BLaER1 (cell line): ENCODE results near the gene TPCN1.

Experiments
- H3K27ac ChIP-seq: shearing (Covaris generic); formaldehyde crosslinking; 2 replicates; pipeline ENCODE4 v1.8.1; 2022
- H3K27me3 ChIP-seq: shearing (Covaris generic); formaldehyde crosslinking; 2 replicates; pipeline ENCODE4 v1.8.1; 2022
- H3K36me3 ChIP-seq: shearing (Covaris generic); formaldehyde crosslinking; 2 replicates; pipeline ENCODE4 v1.8.1; 2022
- H3K4me1 ChIP-seq: shearing (Covaris generic); formaldehyde crosslinking; 2 replicates; pipeline ENCODE4 v1.8.1; 2022
- H3K4me2 ChIP-seq: shearing (Covaris generic); formaldehyde crosslinking; 2 replicates; pipeline ENCODE4 v1.8.1; 2022
- H3K4me3 ChIP-seq: shearing (Covaris generic); formaldehyde crosslinking; 2 replicates; pipeline ENCODE4 v1.8.1; 2022
- H3K9ac ChIP-seq: shearing (Covaris generic); formaldehyde crosslinking; 2 replicates; pipeline ENCODE4 v1.8.1; 2022
- H3K9me3 ChIP-seq: shearing (Covaris generic); formaldehyde crosslinking; 2 replicates; pipeline ENCODE4 v1.8.1; 2022
- H4K20me1 ChIP-seq: shearing (Covaris generic); formaldehyde crosslinking; 2 replicates; pipeline ENCODE4 v1.8.1; 2022
- Cebpa-rat ChIP-seq: shearing (Covaris generic); IDR thresholded peaks from 2 replicates; pipeline ENCODE4 v1.8.1; 2022

Gene TPCN1

DNA sequence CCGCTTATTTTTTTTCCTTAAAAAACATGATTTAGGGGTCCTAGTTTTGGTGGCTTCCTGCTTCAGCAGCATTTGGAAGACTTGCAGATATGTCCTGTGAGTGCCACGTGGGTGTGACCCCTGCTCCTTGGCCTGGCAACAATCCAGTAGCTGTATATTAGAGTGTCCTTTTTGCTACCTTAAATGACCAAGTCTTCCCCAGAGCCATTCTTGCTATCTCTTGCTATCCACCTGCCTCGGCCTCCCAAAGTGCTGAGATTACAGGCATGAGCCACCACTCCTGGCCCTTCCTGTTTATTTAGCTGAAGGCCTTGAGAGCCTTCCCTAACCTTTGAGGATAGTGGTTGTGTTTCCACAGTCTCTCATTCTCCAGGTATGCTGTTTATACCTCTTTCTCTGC is 17.0 kb downstream of the TPCN1 start:
- no peak for TF ChIP-seq Cebpa-rat
- peaks cover 35% of the 10 kb centered on the region; the same call in 1 of the 2 replicates for H3K27me3 ChIP-seq
- H3K36me3 ChIP-seq = no peaks in the 10 kb centered on the region
- no peaks in the 10 kb centered on the region for H3K9me3 ChIP-seq
- no peak overlapping the region for H3K4me3 ChIP-seq
- H3K27ac ChIP-seq = no peak overlapping the region
- H3K4me2 ChIP-seq = peak overlapping the region; percentile 74
- H3K4me1 ChIP-seq = peaks cover 57% of the 10 kb centered on the region
- H4K20me1 ChIP-seq = peaks cover 25% of the 10 kb centered on the region
- H3K9ac ChIP-seq = no peak overlapping the region

DNA sequence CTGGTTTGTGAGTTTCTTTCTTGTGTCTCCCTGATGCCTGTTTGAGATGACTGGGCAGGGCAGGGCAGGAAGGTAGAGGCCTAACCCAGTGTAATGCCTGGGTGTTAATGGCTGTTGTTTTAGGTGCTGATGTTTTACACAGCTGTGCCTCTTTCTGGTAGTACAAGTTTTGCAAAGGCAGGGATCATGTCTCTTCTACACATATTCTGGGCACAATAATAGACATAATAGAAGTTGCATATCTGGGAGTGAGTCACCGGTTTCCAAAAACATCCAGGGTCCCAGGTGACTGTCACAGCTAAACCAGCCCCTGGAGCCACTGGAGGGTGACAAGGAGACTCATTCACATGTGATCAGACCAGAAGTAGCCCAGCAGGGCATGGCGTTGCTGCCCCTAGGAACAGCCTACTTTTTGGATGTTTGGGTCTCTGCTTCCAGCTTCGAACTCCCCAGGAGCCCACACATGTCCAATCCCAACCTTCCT is 18.1 kb downstream of the TPCN1 start:
- no peak for TF ChIP-seq Cebpa-rat
- Histone ChIP-seq H3K27ac (no peak overlapping the region), H3K4me2 (peak overlapping the region; percentile 74), H3K36me3 (no peaks in the 10 kb centered on the region), H3K9me3 (no peaks in the 10 kb centered on the region), H3K4me1 (peaks cover 53% of the 10 kb centered on the region), H3K4me3 (no peak overlapping the region), H3K27me3 (peaks cover 25% of the 10 kb centered on the region; the same call in 1 of the 2 replicates), H4K20me1 (peaks cover 25% of the 10 kb centered on the region), H3K9ac (no peak overlapping the region)

GRCh38 chr12:113239811-113240331 is 18.6 kb downstream of the TPCN1 start:
- Histone ChIP-seq H3K4me3 (no peak overlapping the region), H3K4me2 (peak overlapping the region; percentile 74), H3K4me1 (peaks cover 53% of the 10 kb centered on the region), H4K20me1 (peaks cover 25% of the 10 kb centered on the region), H3K9ac (no peak overlapping the region), H3K9me3 (no peaks in the 10 kb centered on the region), H3K27me3 (peaks cover 20% of the 10 kb centered on the region; the same call in 1 of the 2 replicates), H3K36me3 (no peaks in the 10 kb centered on the region), H3K27ac (no peak overlapping the region)
- no peak for TF ChIP-seq Cebpa-rat

- Histone ChIP-seq H3K9ac (no peak overlapping the region), H3K4me1 (peaks cover 53% of the 10 kb centered on the region), H3K36me3 (no peaks in the 10 kb centered on the region), H3K27ac (no peak overlapping the region), H3K4me2 (peak overlapping the region; percentile 74), H3K9me3 (no peaks in the 10 kb centered on the region), H3K4me3 (no peak overlapping the region), H3K27me3 (peaks cover 20% of the 10 kb centered on the region; the same call in 1 of the 2 replicates), H4K20me1 (peaks cover 25% of the 10 kb centered on the region)
- TF ChIP-seq Cebpa-rat = no peak
Observed at GRCh38 chr12:113240395-113240794, 19.1 kb downstream of the TPCN1 start.

DNA sequence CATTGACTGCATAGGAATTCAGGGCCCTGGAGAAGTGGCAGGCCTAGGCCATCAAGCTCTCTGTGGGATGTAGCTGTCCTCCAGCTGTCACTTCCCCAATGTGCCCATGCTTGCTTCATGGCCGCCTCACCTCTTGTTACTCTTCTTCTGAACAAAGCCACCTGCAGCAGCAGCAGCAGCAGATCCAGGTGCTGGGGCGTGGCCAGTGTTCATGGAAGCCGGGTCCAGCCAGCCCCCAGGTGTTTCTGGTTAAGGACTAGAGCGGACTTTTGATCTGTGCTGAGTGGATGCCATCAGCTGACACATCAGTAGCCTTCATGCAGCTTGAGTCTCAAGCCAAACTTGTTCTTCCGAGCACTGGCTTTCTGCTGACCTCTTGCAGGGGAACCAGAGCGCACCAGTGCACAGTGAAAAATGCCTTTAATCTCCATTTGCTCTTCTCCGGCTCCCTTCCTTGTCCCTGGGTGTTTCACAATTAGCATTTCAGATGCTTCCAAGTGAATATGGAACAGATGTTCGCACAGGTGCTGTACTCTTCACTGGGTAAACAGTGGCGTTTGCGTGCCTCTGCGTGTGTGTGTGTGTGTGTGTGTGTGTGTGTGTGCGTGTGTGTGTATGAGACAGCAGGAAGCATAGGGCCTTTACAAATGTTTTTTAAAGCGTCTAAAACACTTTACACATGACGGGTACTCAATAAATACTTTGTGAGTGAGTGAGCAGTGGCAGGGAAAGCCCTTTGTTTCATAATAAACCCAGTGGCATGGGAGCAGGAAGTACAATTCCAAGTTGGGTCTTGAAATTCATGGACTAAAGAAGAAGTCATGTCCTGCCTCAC is 20.1 kb downstream of the TPCN1 start:
- Histone ChIP-seq H3K4me2 (peak overlapping the region; percentile 74), H3K9me3 (no peaks in the 10 kb centered on the region), H3K9ac (no peak overlapping the region), H3K4me1 (peaks cover 56% of the 10 kb centered on the region), H3K36me3 (no peaks in the 10 kb centered on the region), H3K27me3 (peaks cover 15% of the 10 kb centered on the region; the same call in 1 of the 2 replicates), H3K27ac (no peak overlapping the region), H3K4me3 (no peak overlapping the region), H4K20me1 (peaks cover 30% of the 10 kb centered on the region)
- TF ChIP-seq Cebpa-rat = no peak

- Histone ChIP-seq H3K27ac (no peak overlapping the region), H3K4me1 (peaks cover 58% of the 10 kb centered on the region)
- no peak for TF ChIP-seq Cebpa-rat
Observed at GRCh38 chr12:113242026-113242418, 20.8 kb downstream of the TPCN1 start.

DNA sequence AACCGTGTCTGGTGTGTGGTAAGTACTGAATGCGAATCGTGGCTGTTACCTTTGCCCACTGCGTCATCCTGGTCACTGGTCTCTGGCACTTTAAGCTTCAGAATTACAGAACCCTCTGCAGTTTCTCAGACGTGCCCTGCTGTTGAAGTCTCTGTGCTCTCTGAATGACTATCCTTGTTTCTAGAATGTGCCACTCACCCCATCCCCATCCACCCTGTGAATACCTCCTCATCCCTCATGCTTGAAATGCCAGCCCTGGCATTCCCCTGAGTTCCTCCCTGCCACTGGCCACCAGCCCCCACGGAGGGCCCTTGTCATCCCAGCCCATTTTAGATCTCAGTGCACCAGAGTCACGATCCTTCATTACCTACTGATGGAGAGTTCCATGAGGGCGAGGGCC is 21.3 kb downstream of the TPCN1 start:
- Histone ChIP-seq H3K36me3 (no peaks in the 10 kb centered on the region), H3K4me1 (peaks cover 53% of the 10 kb centered on the region), H3K4me2 (peak overlapping the region; percentile 74; the same call in 1 of the 2 replicates), H3K4me3 (no peak overlapping the region), H3K27me3 (peaks cover 15% of the 10 kb centered on the region; the same call in 1 of the 2 replicates), H3K9ac (no peak overlapping the region), H4K20me1 (peaks cover 33% of the 10 kb centered on the region), H3K9me3 (no peaks in the 10 kb centered on the region), H3K27ac (no peak overlapping the region)
- no peak for TF ChIP-seq Cebpa-rat

More at GRCh38 chr12:113242026-113242418, 20.8 kb downstream of the TPCN1 start:
- no peaks in the 10 kb centered on the region for H3K9me3 ChIP-seq
- H3K4me3 ChIP-seq = no peak overlapping the region
- no peaks in the 10 kb centered on the region for H3K36me3 ChIP-seq
- H3K4me2 ChIP-seq = peak overlapping the region; percentile 74
- no peak overlapping the region for H3K9ac ChIP-seq
- H4K20me1 ChIP-seq = peaks cover 33% of the 10 kb centered on the region
- H3K27me3 ChIP-seq = peaks cover 15% of the 10 kb centered on the region; the same call in 1 of the 2 replicates

DNA sequence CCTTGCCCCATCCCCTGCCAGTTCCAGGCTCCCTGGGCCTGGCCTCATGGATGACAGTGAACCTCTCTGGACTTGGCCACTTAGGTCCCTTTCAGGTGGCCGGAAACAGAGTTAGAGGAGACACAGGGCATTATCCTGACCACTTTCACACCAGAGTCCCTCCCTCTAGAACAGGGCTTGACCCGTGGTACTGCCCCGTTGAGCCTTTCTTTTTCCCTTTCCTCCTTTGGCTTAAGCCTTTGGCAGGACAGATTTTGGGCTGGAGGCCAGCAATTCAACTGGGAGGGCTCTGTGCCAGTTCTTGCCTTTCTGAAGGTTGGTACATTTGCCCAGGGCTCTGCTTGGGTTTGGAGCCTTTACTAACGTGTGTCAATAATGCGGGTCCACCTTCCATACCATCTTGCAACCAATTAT is 22.8 kb downstream of the TPCN1 start:
- TF ChIP-seq Cebpa-rat = no peak
- Histone ChIP-seq H3K27me3 (peaks cover 15% of the 10 kb centered on the region; the same call in 1 of the 2 replicates), H3K9me3 (no peaks in the 10 kb centered on the region), H3K4me1 (peaks cover 38% of the 10 kb centered on the region), H3K4me3 (no peak overlapping the region), H3K36me3 (no peaks in the 10 kb centered on the region), H3K9ac (no peak overlapping the region), H4K20me1 (peaks cover 32% of the 10 kb centered on the region), H3K27ac (no peak overlapping the region), H3K4me2 (no peak overlapping the region)

DNA sequence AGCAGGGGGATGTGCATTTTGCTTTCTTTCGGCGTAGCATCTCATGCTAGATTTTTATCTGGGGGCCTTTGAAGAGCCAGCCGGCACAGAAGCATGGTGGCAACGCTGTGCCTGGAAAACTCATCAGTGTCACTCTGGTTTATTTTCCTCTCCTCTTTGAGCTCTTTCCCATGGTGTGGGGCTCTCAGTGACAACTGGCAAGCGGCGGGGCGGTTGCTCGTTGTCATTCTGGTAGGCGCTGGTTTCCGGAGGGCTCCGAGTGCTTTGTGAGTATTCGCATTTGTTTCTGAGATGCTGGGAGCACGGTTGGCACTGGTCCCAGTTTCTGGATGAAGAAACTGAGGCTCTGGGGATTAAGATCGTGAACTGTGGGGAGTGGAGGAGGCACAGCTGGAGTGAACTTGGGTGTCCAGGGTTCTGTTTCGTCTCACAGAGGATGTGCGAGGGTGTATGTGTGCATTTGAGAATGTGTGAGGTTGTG is 23.3 kb downstream of the TPCN1 start:
- Histone ChIP-seq H3K27ac (no peak overlapping the region), H3K4me1 (peaks cover 34% of the 10 kb centered on the region), H3K27me3 (peaks cover 15% of the 10 kb centered on the region; the same call in 1 of the 2 replicates), H4K20me1 (peaks cover 27% of the 10 kb centered on the region), H3K36me3 (no peaks in the 10 kb centered on the region), H3K9ac (no peak overlapping the region), H3K9me3 (no peaks in the 10 kb centered on the region), H3K4me2 (no peak overlapping the region), H3K4me3 (no peak overlapping the region)
- TF ChIP-seq Cebpa-rat = no peak
